GM23338 (cell line): ENCODE results near the gene LAMB1. TPM values are rescaled to one million over a fixed set of nuclear protein-coding genes. Genes with fewer than 3 reads are reported as not detected.

Experiments
- ATAC-seq: fragments of 200-7000 bp; cut with Tn5 transposase; 3 replicates; pipeline ENCODE4 v1.9.1; 2020
- DNase-seq: peaks from one replicate; pipeline ENCODE4 v3.0.0-alpha.2; 2015; ENCODE audit warnings: low spot score
- H2AFZ ChIP-seq: fragments of 200-600 bp; sonication (generic); 2 replicates; pipeline ENCODE4 v1.8.0; 2016; ENCODE audit warnings: antibody characterized with exemption, mild to moderate bottlenecking, moderate library complexity
- H3F3A ChIP-seq: fragments of 200-600 bp; sonication (generic); replicated peaks from 2 replicates; pipeline ENCODE4 v1.8.0; 2017; ENCODE audit warnings: antibody characterized with exemption, mixed run types, low read depth
- H3K27ac ChIP-seq: fragments of 200-600 bp; sonication (generic); 2 replicates; pipeline ENCODE4 v1.6.1; 2016; ENCODE audit warnings: low read depth
- H3K27me3 ChIP-seq: fragments of 200-600 bp; sonication (generic); 2 replicates; pipeline ENCODE4 v1.8.0; 2016; ENCODE audit warnings: mild to moderate bottlenecking, mixed run types, moderate library complexity; ENCODE audit not compliant: insufficient read depth
- H3K36me3 ChIP-seq: fragments of 200-600 bp; sonication (generic); 2 replicates; pipeline ENCODE4 v1.8.0; 2016; ENCODE audit warnings: mild to moderate bottlenecking; ENCODE audit not compliant: insufficient read depth
- H3K4me1 ChIP-seq: fragments of 200-600 bp; sonication (generic); 2 replicates; pipeline ENCODE4 v1.8.0; 2016; ENCODE audit warnings: mild to moderate bottlenecking, moderate library complexity; ENCODE audit not compliant: insufficient read depth
- H3K4me2 ChIP-seq: fragments of 200-600 bp; sonication (generic); 2 replicates; pipeline ENCODE4 v1.7.1; 2017; ENCODE audit warnings: mixed run types
- H3K4me3 ChIP-seq: fragments of 200-600 bp; sonication (generic); 2 replicates; pipeline ENCODE4 v1.6.1; 2016; ENCODE audit warnings: mixed run types
- H3K79me2 ChIP-seq: fragments of 200-600 bp; sonication (generic); replicated peaks from 2 replicates; pipeline ENCODE4 v1.8.0; 2017; ENCODE audit warnings: mild to moderate bottlenecking; ENCODE audit not compliant: insufficient read depth
- H3K9me2 ChIP-seq: fragments of 200-600 bp; sonication (generic); 2 replicates; pipeline ENCODE4 v1.8.0; 2017; ENCODE audit not compliant: insufficient read depth
- H4K20me1 ChIP-seq: fragments of 200-600 bp; sonication (generic); replicated peaks from 2 replicates; pipeline ENCODE4 v1.8.0; 2017; ENCODE audit warnings: mild to moderate bottlenecking; ENCODE audit not compliant: insufficient read depth
- H3K27ac Mint-ChIP-seq: 2 replicates; pipeline ENCODE4 v1.8.0; 2020; ENCODE audit warnings: inconsistent platforms, mild to moderate bottlenecking, moderate library complexity, mixed read lengths
- H3K27me3 Mint-ChIP-seq: 3 replicates; pipeline ENCODE4 v1.8.0; 2022; ENCODE audit warnings: low read depth, mild to moderate bottlenecking, moderate library complexity, mixed read lengths, inconsistent platforms; ENCODE audit not compliant: insufficient read depth, poor library complexity
- H3K36me3 Mint-ChIP-seq: 3 replicates; pipeline ENCODE4 v1.8.0; 2021; ENCODE audit warnings: low read depth, mild to moderate bottlenecking, inconsistent platforms, moderate library complexity, mixed read lengths
- H3K4me1 Mint-ChIP-seq: 3 replicates; pipeline ENCODE4 v1.8.0; 2020; ENCODE audit warnings: mild to moderate bottlenecking, inconsistent platforms, mixed read lengths
- H3K4me3 Mint-ChIP-seq: 3 replicates; pipeline ENCODE4 v1.8.0; 2021; ENCODE audit warnings: moderate library complexity, mild to moderate bottlenecking, inconsistent platforms, mixed read lengths
- H3K9me3 Mint-ChIP-seq: 3 replicates; pipeline ENCODE4 v1.8.0; 2020; ENCODE audit warnings: moderate library complexity, mild to moderate bottlenecking, inconsistent platforms, mixed read lengths
- CTCF ChIP-seq, 2 experiments: fragments of 200-600 bp in 1 of 2; sonication (generic) in 1 of 2; conservative IDR thresholded peaks; 2 replicates each; pipeline versions ENCODE4 v1.5.1 to v1.6.1; 2016 to 2017; ENCODE audit warnings: antibody characterized with exemption in 2 of 2, low read depth in 2 of 2, mild to moderate bottlenecking in 2 of 2, moderate library complexity in 1 of 2
- POLR2AphosphoS5 ChIP-seq: IDR thresholded peaks from 2 replicates; pipeline ENCODE4 v1.6.1; 2016; ENCODE audit warnings: antibody characterized with exemption, low read depth
- STAT1 ChIP-seq: IDR thresholded peaks from one replicate; pipeline ENCODE4 v1.6.1; 2016; ENCODE audit warnings: antibody characterized with exemption; ENCODE audit not compliant: unreplicated experiment
- ZNF462 ChIP-seq: fragments of 250-450 bp; sonication (Bioruptor Pico); IDR thresholded peaks from 2 replicates; pipeline ENCODE4 v1.5.0; 2020; ENCODE audit warnings: mild to moderate bottlenecking, moderate library complexity
- polyA plus RNA-seq: library from polyadenylated mRNA; unstranded; fragments of >200 nt; fragmentation: Nextera tagmentation; extraction: Ambion mirVana; gene quantifications from 2 replicates; pipeline ENCODE4 v1.2.1, GENCODE V29; 2016
- total RNA-seq: library from RNA; depleted of rRNA; stranded (reverse); fragments of >200 nt; shearing (Covaris generic); gene quantifications from 2 replicates; pipeline ENCODE4 v1.2.3, GENCODE V29; 2014

Gene LAMB1
- total and polyA plus RNA-seq, 2 experiments from 2014 or later, result 53.5 to 57.8 TPM

GRCh38 chr7:107882766-107883165, 120.2 kb downstream of the LAMB1 start (continued):
- TF ChIP-seq ZNF462 (CRISPR knock-in tag), result no peak
- no peak for TF ChIP-seq STAT1

GRCh38 chr7:107879400-107880035, 123.4 kb downstream of the LAMB1 start:
- no peak overlapping the region for H3K27ac Mint-ChIP-seq
- DNase-seq (peak; percentile 70), ATAC-seq (peak; percentile 88)
- no peak overlapping the region for H3K4me2 ChIP-seq
- no peaks in the 10 kb centered on the region for H4K20me1 ChIP-seq
- H3K9me2 ChIP-seq, result no peaks in the 10 kb centered on the region
- no peaks in the 10 kb centered on the region for H3K4me1 ChIP-seq
- H3K36me3 ChIP-seq, result no peaks in the 10 kb centered on the region
- H3K27me3 Mint-ChIP-seq, result peaks cover 4% of the 10 kb centered on the region
- no peaks in the 10 kb centered on the region for H3F3A ChIP-seq
- H3K4me3 Mint-ChIP-seq, result no peak overlapping the region
- TF ChIP-seq POLR2AphosphoS5 (no peak), ZNF462 (CRISPR knock-in tag) (no peak), CTCF (conservative IDR thresholded peaks at IDR 0.05; ENCODE audit: low read depth in 2 of 2) (peak; percentile 83 to 96)
- no peak overlapping the region for H3K27ac ChIP-seq
- no peaks in the 10 kb centered on the region for H3K36me3 Mint-ChIP-seq
- H3K79me2 ChIP-seq, result no peaks in the 10 kb centered on the region
- H2AFZ ChIP-seq, result no peak overlapping the region; the same call in 1 of the 2 replicates
- H3K4me3 ChIP-seq, result no peak overlapping the region
- H3K9me3 Mint-ChIP-seq, result no peaks in the 10 kb centered on the region
- H3K27me3 ChIP-seq, result no peaks in the 10 kb centered on the region
- H3K4me1 Mint-ChIP-seq, result no peaks in the 10 kb centered on the region
